ELR (cell line): ENCODE measurements around the gene ACP5.
"Not testable (repeated sequence)": the region's sequence is repeated elsewhere in the genome, so short reads cannot be mapped to it uniquely, and the experiment has no call there.

ENCODE experiments used
- DNase-seq: peaks from one replicate; pipeline ENCODE4 v3.0.0-alpha.2; 2015; ENCODE audit warnings: low read depth

ACP5 gene

DNA sequence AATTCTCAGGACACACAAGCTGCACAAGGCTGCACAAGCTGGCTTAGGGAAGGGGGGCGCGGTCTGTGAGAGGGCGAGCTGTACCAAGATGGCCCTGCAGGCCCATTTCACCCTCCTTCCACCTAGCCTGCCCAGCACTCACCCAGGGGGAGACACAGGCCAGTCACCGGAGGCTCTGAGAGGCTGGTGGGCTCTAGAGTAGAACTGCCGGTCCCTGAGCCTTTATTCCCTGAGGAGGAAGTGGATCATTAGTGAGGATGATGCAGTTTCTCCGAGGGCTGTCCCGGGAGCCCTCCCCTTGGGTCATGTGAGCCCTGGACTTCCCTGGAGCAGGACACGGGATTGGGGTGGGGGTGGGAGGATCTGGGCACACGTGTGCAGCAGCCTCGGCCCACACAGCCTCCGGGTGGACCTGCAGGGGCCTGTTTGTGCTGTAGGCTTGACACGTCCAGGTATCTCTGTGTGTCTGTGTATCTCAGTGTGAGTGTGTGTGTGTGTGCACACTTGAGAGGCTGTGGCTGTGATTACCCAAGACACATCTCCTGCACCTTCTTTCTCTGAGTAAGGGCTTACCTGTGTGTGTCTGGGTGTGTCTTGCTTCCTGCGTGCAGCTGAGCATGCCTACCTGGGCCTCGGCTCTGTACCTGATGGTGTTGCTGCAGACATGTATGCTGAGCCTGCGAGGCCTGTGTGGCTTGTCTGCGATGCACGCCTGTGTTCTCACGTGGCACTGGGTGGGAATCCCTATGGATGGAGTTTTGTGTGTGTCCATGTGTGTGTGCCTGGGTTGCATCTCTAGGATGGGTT, at the start of gene ACP5:
Gene ACP5 (minus strand): TSS at position 195 of the 807 bp plus-strand sequence. CDS start 328 bp downstream, outside the sequence.
- DNase-seq: no peak

- no peak for DNase-seq
Measured at GRCh38 chr19:11626252-11626651, 48.8 kb upstream of the ACP5 start.

- DNase-seq: peak; percentile 29
Measured at GRCh38 chr19:11624069-11624463, 46.6 kb upstream of the ACP5 start.

DNA sequence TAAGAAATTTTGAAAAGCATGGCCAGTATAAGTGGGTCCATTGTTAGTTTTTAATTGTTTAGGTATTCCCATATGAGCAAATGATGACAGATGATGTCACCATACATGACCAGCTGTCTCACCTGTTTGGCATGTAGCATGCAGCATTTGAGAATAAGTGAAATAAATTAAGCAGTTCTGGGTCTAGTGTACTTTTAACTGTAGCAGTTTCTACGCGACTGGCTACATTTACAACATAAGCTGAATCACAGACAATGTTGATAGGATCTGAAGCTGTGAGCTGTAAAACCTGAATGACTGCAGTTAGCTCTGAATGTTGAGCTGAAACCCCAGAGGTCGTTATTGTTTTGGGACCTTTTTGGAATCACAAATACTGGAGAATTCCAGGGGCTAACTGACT, 45.0 kb upstream of the ACP5 start:
- peak; percentile 58 for DNase-seq

DNA sequence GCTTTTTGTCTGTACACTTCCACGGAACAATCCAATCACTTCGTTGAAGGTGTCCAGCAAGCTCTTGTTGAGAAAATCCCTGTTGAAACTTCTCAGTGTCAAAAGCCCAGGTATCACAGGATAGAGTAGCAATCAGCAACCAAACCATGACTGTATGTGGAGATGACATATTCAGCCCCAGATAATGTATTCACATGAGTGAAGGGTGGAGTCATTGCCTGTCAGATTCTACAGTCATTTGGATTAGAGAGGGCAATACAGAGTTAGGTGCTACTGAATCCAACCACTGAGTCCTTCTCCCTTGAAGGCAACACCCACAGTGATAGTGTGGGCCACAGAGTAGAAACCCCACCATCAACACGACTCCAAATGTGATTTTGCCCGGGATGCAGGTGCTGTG, 43.1 kb upstream of the ACP5 start:
- no peak for DNase-seq

- no peak for DNase-seq
Measured at GRCh38 chr19:11617180-11618062, 40.0 kb upstream of the ACP5 start.

DNA sequence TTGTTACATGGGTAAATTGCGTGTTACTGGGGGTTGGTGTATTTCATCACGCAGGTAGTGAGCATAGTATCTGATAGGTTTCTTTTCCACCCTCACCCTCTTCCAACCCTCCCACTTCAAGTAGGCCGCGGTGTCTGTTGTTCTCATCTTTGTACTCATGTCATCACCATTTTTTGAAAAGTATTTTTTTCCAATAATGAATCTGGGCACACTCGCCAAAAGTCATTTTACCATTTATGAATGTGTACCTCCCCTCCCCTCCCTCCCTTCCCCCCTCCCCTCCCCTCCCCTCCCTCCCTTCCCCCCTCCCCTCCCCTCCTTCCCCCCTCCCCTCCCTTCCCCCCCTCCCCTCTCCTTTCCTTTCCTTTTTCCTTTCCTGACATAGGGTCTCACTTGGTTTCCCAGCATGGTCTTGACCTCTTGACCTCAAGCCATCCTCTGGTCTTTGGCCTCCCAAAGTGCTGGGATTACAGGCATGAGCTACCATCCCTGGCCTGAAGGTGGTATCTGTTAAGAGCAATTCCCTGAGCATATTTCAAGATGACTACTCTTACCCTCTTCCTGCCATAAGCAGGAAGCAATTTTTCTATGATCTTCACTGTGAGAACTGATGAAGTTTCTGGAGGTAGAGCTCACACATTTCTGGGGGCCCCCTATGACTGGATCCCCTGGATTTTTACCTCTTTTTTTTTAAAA, 35.5 kb upstream of the ACP5 start:
- peak; percentile 31 for DNase-seq

DNA sequence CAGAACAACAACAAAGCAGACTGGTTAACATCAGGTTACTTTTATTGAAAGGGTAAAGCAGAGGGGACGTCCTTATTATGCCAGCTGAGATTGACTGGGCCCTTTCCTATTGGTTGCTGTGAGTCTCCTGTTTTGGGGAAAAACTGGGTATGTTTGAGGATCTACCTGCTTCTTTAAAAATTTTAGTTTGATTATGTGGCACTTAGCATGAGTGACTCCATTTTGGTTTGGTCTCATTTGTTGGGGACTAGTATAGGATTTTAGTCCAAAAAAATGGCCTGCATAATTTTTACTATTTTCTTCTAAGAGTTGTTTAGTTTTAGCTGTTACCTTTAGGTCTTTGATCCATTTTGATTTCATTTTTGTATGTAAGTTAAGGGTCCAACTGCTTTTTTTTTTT, 34.3 kb upstream of the ACP5 start:
- DNase-seq: no peak

DNA sequence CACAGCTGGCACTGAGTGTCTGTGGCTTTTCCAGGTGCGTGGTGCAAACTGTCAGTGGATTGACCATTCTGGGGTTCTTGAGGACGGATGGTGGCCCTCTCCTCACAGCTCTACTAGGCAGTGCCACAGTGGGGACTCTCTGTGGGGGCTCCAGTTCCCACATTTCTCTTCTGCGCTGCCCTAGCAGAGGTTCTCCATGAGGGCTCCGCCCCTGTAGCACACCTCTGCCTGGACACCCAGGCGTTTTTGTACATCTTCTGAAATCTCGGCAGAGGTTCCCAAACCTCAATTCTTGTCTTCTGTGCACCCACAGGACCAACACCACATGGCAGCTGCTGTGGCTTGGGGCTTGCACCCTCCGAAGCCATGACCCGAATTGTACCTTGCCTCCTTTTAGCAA, 29.0 kb upstream of the ACP5 start:
- DNase-seq: no peak

DNA sequence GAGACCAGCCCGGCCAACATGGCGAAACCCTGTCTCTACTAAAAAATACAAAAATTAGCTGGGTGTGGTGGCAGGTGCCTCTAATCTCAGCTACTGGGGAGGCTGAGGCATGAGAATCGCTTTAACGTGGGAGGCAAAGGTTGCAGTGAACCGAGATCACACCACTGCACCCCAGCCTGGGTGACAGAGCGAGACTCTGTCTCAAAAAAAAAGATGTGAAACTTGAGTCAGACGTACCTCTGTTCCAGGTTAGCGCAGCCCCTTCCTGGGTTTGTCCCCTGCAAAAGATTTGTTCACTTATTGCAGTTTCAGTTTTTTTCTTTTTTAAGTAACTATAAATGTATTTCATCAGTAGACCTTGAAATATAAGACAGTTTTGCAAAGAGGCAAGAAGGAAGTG, 22.3 kb upstream of the ACP5 start:
- DNase-seq: not testable (repeated sequence)

DNA sequence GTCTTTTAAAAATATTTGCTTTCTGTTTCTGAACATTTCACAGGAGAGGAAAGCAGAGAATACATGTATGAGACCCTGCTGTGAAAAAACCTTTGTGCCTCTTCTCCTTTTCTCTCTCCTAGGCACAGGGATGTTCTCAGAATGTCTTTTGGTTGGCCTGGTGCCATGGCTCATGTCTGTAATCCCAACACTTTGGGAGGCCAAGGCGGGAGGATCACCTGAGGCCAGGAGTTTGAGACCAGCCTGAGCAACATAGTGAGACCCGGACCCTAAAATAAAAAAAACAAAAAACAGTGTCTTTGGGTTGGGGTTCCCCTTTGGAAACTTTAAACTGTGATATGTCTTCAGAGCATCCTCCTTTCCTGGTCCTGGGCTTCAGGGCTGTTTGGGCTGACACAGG, 21.3 kb upstream of the ACP5 start:
- no peak for DNase-seq

GRCh38 chr19:11598103-11598483, 20.6 kb upstream of the ACP5 start:
- no peak for DNase-seq

DNA sequence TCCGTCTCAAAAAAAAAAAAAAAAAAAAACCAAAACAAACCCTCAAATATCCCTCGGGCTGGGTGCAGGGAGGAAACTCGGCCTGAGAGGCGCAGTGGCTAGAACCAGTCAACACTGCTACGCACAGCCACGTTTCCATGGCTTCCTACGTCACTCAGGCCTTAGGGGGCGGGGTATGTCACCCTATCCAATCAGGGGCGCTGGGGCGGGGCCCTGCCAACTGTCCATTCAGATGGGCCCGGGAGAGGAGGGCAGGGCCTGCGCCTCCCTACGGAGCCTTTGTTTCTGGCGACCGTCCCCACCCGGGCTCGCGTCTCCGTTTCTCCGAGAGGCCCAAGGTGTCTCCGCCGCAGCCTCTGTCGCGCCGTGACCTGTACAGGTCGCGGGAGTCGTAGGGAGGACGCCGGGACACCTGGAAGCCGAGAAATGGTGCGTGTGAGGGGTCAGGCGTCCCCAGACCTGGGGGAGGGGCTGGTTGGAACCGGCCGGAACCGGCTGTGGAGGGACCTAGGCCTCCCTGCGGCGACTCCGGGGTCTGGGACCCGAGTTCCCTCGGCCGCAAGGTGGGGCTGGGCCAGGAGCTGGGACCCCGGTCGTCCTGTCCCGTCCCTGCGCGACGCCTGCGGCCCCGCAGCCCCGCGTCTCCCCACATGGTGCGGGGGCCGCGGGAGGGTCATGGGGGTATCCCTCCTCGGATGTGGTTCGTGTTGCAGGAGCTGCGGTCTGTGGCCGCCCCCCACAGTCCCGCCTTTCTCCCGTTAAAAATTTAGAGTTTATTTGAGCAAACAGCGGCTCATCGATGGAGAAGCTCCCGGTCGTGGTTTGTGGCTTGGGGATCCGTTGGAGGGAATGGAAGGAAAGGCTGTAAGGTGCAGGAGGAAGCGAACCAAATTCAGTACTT, 20.0 kb upstream of the ACP5 start, which contains the start of gene ZNF627:
Gene ZNF627 (plus strand): TSS at position 282 of the 901 bp plus-strand sequence. CDS start 145 bp downstream, at position 427.
- DNase-seq: peak; percentile 99

GRCh38 chr19:11596156-11596555, 18.7 kb upstream of the ACP5 start:
- no peak for DNase-seq

DNA sequence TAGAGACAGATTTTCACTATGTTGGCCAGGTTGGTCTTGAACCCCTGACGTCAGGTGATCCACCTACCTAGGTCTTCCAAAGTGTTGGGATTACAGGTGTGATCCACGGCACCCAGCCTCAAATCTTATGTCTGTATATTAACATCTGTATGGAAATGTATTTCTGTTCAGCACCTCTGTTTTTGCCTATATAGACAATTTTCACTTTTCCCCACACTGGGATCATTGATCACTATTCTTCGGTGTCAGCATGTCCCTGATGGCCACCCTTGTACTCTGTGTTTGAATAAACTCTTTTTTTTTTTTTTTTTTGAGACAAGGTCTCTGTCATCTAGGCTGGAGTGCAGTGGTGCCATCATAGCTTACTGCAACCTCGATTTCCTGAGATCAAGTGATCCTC, 16.6 kb upstream of the ACP5 start:
- DNase-seq: no peak

DNA sequence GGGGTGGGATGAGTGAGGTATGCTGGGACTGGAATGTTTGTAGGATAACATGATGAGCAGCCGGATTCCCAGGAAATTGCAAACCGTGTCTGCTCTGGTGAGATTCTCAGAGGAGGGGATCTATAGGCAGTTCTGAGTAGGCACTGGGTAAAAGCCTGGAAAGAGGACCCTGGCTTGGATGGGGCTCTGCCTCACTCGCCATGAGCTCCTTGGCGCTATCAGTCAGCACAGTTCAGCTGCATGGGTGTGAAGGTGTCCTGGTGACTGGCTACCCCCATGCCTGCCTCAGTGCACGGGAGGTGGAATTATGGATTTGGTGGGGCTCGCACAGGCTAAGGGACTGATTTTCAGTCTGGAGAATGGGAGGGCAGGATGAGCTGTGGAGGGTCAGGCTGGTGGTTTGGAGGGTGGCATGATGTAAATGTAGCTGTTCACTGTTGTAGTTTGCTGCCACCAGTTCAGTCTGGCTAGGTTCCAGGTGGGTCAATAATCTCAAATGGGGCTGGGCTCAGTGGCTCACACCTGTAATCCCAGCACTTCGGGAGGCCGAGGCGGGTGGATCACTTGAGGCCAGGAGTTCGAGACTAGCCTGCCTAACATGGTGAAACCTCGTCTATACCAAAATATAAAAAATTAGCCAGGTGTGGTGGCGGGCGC, 10.7 kb upstream of the ACP5 start:
- no peak for DNase-seq

DNA sequence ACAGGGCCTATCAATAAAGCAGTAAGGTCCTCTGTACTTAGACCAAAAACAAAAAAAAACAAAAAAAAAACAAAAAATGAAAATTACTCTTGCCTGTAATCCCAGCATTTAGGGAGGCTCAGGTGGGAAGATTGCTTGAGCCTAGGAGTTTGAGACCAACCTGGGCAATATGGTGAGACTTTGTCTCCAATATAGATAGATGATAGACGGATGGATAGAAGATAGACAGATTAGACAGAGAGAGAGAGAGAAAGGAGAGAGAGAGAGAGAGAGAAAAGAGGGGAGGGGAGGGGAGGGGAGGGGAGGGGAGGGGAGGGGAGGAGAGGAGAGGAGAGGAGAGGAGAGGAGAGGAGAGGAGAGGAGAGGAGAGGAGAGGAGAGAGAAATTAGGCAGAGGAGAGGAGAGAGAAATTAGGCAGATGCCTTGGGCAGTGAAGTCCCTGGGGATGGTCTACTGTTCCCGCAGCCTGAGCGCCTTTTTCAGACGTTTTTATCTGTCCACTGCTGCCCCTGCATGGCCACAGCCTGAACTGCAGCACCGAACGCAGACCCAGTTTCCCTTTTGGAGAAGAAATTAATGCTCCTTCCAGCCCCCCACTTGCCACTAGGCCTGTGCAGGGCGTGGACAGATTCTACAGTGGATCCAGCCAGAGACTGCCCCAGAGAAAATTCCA, 10.0 kb upstream of the ACP5 start:
- peak; percentile 80 for DNase-seq

GRCh38 chr19:11586331-11586730, 8.9 kb upstream of the ACP5 start:
- DNase-seq: no peak

DNA sequence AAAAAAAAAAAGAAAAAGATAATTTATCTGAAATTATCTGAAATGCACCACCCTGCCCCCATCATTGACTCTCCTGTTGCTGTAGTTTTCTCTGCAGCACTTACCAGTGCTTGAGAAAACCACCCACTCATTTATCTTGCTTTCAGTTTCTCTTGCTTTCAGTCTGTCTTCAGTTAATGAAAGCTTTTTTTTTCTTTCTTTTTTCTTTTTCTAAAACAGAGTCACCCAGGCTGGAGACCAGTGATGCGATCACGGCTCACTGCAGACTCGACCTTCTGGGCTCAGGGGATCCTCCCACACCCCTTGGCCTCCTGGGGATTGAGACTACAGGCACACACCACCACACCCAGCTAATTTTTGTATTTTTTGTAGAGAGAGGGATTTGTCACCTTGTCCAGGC, 4.3 kb upstream of the ACP5 start:
- no peak for DNase-seq

GRCh38 chr19:11580116-11580515, 2.7 kb upstream of the ACP5 start:
- DNase-seq: no peak
